Body of pancreas (tissue), 4 donors: Measurements from ENCODE around the gene C2orf49. TPM values are rescaled to one million over a fixed set of nuclear protein-coding genes. Genes with fewer than 3 reads are reported as not detected.

ENCODE experiments used
- ATAC-seq: fragments of 150-250 bp; one replicate; pipeline ENCODE4 v1.9.1; 2016
- DNase-seq, 4 donors: peaks; one replicate each; pipeline ENCODE4 v3.0.0-alpha.2; 2019
- H3K27ac ChIP-seq, 4 donors: fragments of 200-600 bp; sonication (generic); 1 replicate in 3 of 4; 2 replicates in 1 of 4; pipeline versions ENCODE4 v1.5.1 to v1.6.1; 2016 to 2019; ENCODE audit warnings: mild to moderate bottlenecking in 1 of 4, mixed read lengths in 1 of 4, moderate library complexity in 1 of 4
- H3K27me3 ChIP-seq, 2 donors: fragments of 200-600 bp; sonication (generic); one replicate each; pipeline ENCODE4 v1.6.0; 2016; ENCODE audit warnings: mild to moderate bottlenecking in 1 of 2
- H3K36me3 ChIP-seq, 2 donors: fragments of 200-600 bp; sonication (generic); replicated peaks in 1 of 2; 2 replicates each; pipeline ENCODE4 v1.5.1; 2016; ENCODE audit warnings: low read depth in 2 of 2; ENCODE audit not compliant: insufficient read depth in 1 of 2
- H3K4me1 ChIP-seq: fragments of 200-600 bp; sonication (generic); one replicate; pipeline ENCODE4 v1.6.0; 2016
- H3K4me3 ChIP-seq, 2 donors: fragments of 200-600 bp; sonication (generic); 1 replicate in 1 of 2; 2 replicates in 1 of 2; pipeline ENCODE4 v1.5.1; 2016 to 2019
- H3K9me3 ChIP-seq, 3 donors: fragments of 200-600 bp; sonication (generic); 1 replicate in 2 of 3; 2 replicates in 1 of 3; pipeline ENCODE4 v1.5.1; 2016
- CTCF ChIP-seq, 7 experiments: fragments of 450-650 bp in 4 of 7; fragments of 200-600 bp in 3 of 7; sonication (generic) in 3 of 7; IDR thresholded peaks; one replicate each; pipeline ENCODE4 v1.5.1; 2016 to 2019; ENCODE audit warnings: antibody characterized with exemption in 7 of 7
- POLR2A ChIP-seq, 3 donors: fragments of 450-650 bp; IDR thresholded peaks; one replicate each; pipeline ENCODE4 v1.6.1; 2016; ENCODE audit warnings: antibody characterized with exemption in 3 of 3, mild to moderate bottlenecking in 2 of 3
- WGBS, 2 donors: methylation state at CpG; one replicate each; pipeline ENCODE4 v1.1.5; 2017; 5-methylcytosine and 5-hydroxymethylcytosine counted together
- intact Hi-C: fragments of 100-400 bp; cut with DNase I; formaldehyde crosslinking; loops from one replicate; pipeline ENCODE4 v1.15.1; 2023
- total RNA-seq, 2 donors: library from RNA; depleted of rRNA; stranded (reverse); fragments of >200 nt; gene quantifications; one replicate each; pipeline ENCODE4 v1.1.0, GENCODE V29; 2016

Gene C2orf49
- total RNA-seq, 2 donors from 2014 or later = 7.9 to 15.3 TPM

GRCh38 chr2:105344704-105345345 lies 7.5 kb downstream of the C2orf49 start:
- TF ChIP-seq CTCF (IDR thresholded peaks at IDR 0.05) (peak in 5 of 7 experiments; percentile 8 to 25 (median 21)), POLR2A (IDR thresholded peaks at IDR 0.05) (no peak)
- no peaks in the 10 kb centered on the region for H3K4me1 ChIP-seq
- H3K36me3 ChIP-seq = peaks cover 17 to 32% of the 10 kb centered on the region in 2 donors
- 59 to 66% methylated on average over 4 of the region's 4 CpGs for WGBS, 2 donors
- no peak overlapping the region for H3K27ac ChIP-seq
- no peak for DNase-seq
- no peak for ATAC-seq
- intact Hi-C loops = no loop called here
- no peaks in the 10 kb centered on the region for H3K9me3 ChIP-seq
- no peaks in the 10 kb centered on the region for H3K27me3 ChIP-seq
- H3K4me3 ChIP-seq = no peak overlapping the region

- 95 to 97% methylated on average over 1 of the region's 1 CpG for WGBS, 2 donors
- no peak for TF ChIP-seq CTCF (IDR thresholded peaks at IDR 0.05)
- no peak for TF ChIP-seq POLR2A (IDR thresholded peaks at IDR 0.05)
- intact Hi-C loops = no loop called here
- Histone ChIP-seq H3K4me1 (peaks cover 8% of the 10 kb centered on the region), H3K27me3 (no peaks in the 10 kb centered on the region), H3K36me3 (no peaks in the 10 kb centered on the region), H3K9me3 (peaks cover 0 to 4% (median 0%) of the 10 kb centered on the region in 3 donors), H3K27ac (no peak overlapping the region), H3K4me3 (no peak overlapping the region)
- DNase-seq (no peak), ATAC-seq (no peak)
These were observed 19.8 kb downstream of the C2orf49 start for GRCh38 chr2:105357122-105357521.

- no peaks in the 10 kb centered on the region for H3K36me3 ChIP-seq
- no peak overlapping the region for H3K4me3 ChIP-seq
- DNase-seq = no peak
- H3K4me1 ChIP-seq = peaks cover 8% of the 10 kb centered on the region
- WGBS, 2 donors = 48 to 64% methylated on average over 6 of the region's 6 CpGs
- no peak for TF ChIP-seq CTCF (IDR thresholded peaks at IDR 0.05)
- TF ChIP-seq POLR2A (IDR thresholded peaks at IDR 0.05) = no peak
- H3K9me3 ChIP-seq = peaks cover 0 to 4% (median 0%) of the 10 kb centered on the region in 3 donors
- no peak for ATAC-seq
- intact Hi-C loops = no loop called here
- H3K27ac ChIP-seq = no peak overlapping the region
- H3K27me3 ChIP-seq = no peaks in the 10 kb centered on the region
These were observed 21.3 kb downstream of the C2orf49 start for GRCh38 chr2:105358593-105358992.

GRCh38 chr2:105361102-105361889 lies 24.0 kb downstream of the C2orf49 start:
- 68 to 81% methylated on average over 11 of the region's 11 CpGs for WGBS, 2 donors
- H3K27ac ChIP-seq = no peak overlapping the region
- ATAC-seq (no peak), DNase-seq (no peak)
- H3K4me1 ChIP-seq = peaks cover 8% of the 10 kb centered on the region
- H3K4me3 ChIP-seq = no peak overlapping the region
- intact Hi-C loops = no loop called here
- H3K27me3 ChIP-seq = no peaks in the 10 kb centered on the region
- no peak for TF ChIP-seq POLR2A (IDR thresholded peaks at IDR 0.05)
- no peak for TF ChIP-seq CTCF (IDR thresholded peaks at IDR 0.05)
- peaks cover 0 to 4% (median 0%) of the 10 kb centered on the region in 3 donors for H3K9me3 ChIP-seq
- H3K36me3 ChIP-seq = no peaks in the 10 kb centered on the region
